Kidney (tissue), 14 donors: Measurements from ENCODE around the gene AGXT. TPM values are rescaled to one million over a fixed set of nuclear protein-coding genes. Genes with fewer than 3 reads are reported as not detected.

Source experiments
- DNase-seq, 5 donors: peaks; one replicate each; pipeline ENCODE4 v3.0.0-alpha.2; 2013 to 2020
- FAIRE-seq: peaks from 2 replicates; lab custom pipeline; 2012; peaks lifted over from hg19 to GRCh38; lab: Jason Lieb, UNC
- H3K27ac ChIP-seq, 2 donors: one replicate each; pipeline ENCODE4 v1.7.0; 2013; ENCODE audit warnings: low read depth in 2 of 2, low read length in 2 of 2, inconsistent platforms in 1 of 2
- H3K27me3 ChIP-seq: one replicate; pipeline ENCODE4 v1.7.1; 2013; ENCODE audit warnings: low read length, inconsistent platforms; ENCODE audit not compliant: control insufficient read depth, insufficient read depth
- H3K36me3 ChIP-seq, 3 donors: one replicate each; pipeline versions ENCODE4 v1.7.0 to v1.7.1; 2013; ENCODE audit warnings: low read length in 3 of 3, control low read depth in 1 of 3, inconsistent platforms in 1 of 3; ENCODE audit not compliant: insufficient read depth in 3 of 3, control insufficient read depth in 2 of 3
- H3K4me1 ChIP-seq, 3 donors: one replicate each; pipeline versions ENCODE4 v1.7.0 to v1.7.1; 2013; ENCODE audit warnings: low read length in 3 of 3, inconsistent platforms in 1 of 3, low read depth in 1 of 3; ENCODE audit not compliant: control insufficient read depth in 2 of 3, insufficient read depth in 2 of 3
- H3K4me3 ChIP-seq, 3 donors: one replicate each; pipeline versions ENCODE4 v1.7.0 to v1.8.1; 2013; ENCODE audit warnings: low read length in 3 of 3, control low read depth in 1 of 3, inconsistent platforms in 1 of 3
- H3K9ac ChIP-seq, 3 donors: one replicate each; pipeline versions ENCODE4 v1.7.0 to v1.7.1; 2013; ENCODE audit warnings: low read length in 3 of 3, control low read depth in 1 of 3, inconsistent platforms in 1 of 3
- H3K9me3 ChIP-seq, 3 donors: one replicate each; pipeline versions ENCODE4 v1.7.0 to v1.7.1; 2013; ENCODE audit warnings: low read length in 3 of 3, control low read depth in 1 of 3, inconsistent platforms in 1 of 3; ENCODE audit not compliant: control insufficient read depth in 2 of 3, insufficient read depth in 1 of 3
- CTCF ChIP-seq: IDR thresholded peaks from 3 replicates; pipeline ENCODE4 v1.5.1; 2012; ENCODE audit warnings: mild to moderate bottlenecking, moderate library complexity, borderline replicate concordance; ENCODE audit not compliant: insufficient read depth; ENCODE audit errors: extremely low read depth
- intact Hi-C: fragments of 100-400 bp; cut with DNase I; formaldehyde crosslinking; loops from one replicate; pipeline ENCODE4 v1.11.1; 2022
- polyA plus RNA-seq: library from polyadenylated mRNA; stranded (reverse); fragments of 350-450 nt; fragmentation: Illumina TruSeq; extraction: RNeasy Lipid Tissue Mini Kit (QIAGEN cat#74804); gene quantifications from one replicate; pipeline ENCODE4 v1.2.3, GENCODE V29; 2014; ENCODE audit warnings: low read depth, low replicate concordance; ENCODE audit not compliant: insufficient read depth
- total RNA-seq: library from RNA; stranded (reverse); fragmentation: NEBNext Ultra II Directional; extraction: Animal tissue kit (Norgen Biotek cat#: 25700); gene quantifications from one replicate; pipeline ENCODE4 v1.2.1, GENCODE V29; 2021
- donor health status: control.
- donor health status: control.
- donor health status: control.
- donor health status: control.
- donor health status: control.
- donor health status: DM: yes; HTN: yes; CAD: no.
- donor health status: Normal renal cell carcinoma (clear cell type).

Gene AGXT
- total and polyA plus RNA-seq, 2 donors from 2014 or later = 0.09 to 12.5 TPM

DNA sequence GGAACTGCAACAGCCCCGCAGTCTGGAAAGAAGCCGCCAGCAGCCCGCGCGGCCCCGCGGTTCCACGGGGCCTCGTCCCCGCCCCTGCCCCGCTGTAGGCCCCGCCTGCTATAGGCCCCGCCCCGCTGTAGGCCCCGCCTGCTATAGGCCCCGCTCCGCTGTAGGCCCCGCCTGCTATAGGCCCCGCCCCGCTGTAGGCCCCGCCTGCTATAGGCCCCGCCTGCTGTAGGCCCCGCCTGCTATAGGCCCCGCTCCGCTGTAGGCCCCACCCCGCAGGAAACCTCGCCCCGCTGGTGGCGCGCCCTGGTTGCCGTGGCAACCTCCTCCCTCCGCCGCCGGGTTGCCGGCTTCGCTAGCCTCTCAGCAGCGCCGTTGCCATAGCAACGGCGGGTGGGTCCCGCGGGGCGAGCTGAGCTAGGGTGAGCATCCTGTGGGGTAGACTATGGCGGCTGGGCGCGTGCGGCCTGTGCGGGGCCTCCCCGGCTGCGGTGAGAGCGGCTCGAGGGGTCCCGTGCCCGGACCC, 36.4 kb upstream of the AGXT start:
- no peak overlapping the region for H3K9ac ChIP-seq
- no peak for FAIRE-seq
- no peaks in the 10 kb centered on the region for H3K36me3 ChIP-seq

GRCh38 chr2:240832921-240833494, 35.6 kb upstream of the AGXT start:
- H3K4me1 ChIP-seq = peaks cover 0 to 5% (median 0%) of the 10 kb centered on the region in 3 donors
- H3K36me3 ChIP-seq = no peaks in the 10 kb centered on the region
- TF ChIP-seq CTCF = no peak
- no peak overlapping the region for H3K4me3 ChIP-seq
- no peak overlapping the region for H3K9ac ChIP-seq
- no peak overlapping the region for H3K27ac ChIP-seq
- no peaks in the 10 kb centered on the region for H3K9me3 ChIP-seq
- DNase-seq (peak in 1 of 5 donors; percentile 77), FAIRE-seq (no peak)
- intact Hi-C loops = no loop called here
- peaks cover 7% of the 10 kb centered on the region for H3K27me3 ChIP-seq

More for the DNA sequence above, 36.4 kb upstream of the AGXT start:
- H3K9me3 ChIP-seq = no peaks in the 10 kb centered on the region
- no peak for TF ChIP-seq CTCF
- DNase-seq = peak; percentile 96 to 99 (median 97)
- peaks cover 0 to 5% (median 0%) of the 10 kb centered on the region in 3 donors for H3K4me1 ChIP-seq
- no peak overlapping the region for H3K27ac ChIP-seq
- peaks cover 7% of the 10 kb centered on the region for H3K27me3 ChIP-seq
- H3K4me3 ChIP-seq = peak overlapping the region in 1 of 3 donors; percentile 14
- intact Hi-C loops = no loop called here

- H3K27ac ChIP-seq = no peak overlapping the region
- peaks cover 4% of the 10 kb centered on the region for H3K27me3 ChIP-seq
- no peak for DNase-seq
- no peak for FAIRE-seq
- H3K4me1 ChIP-seq = peaks cover 0 to 5% (median 0%) of the 10 kb centered on the region in 3 donors
- intact Hi-C loops = no loop called here
- no peak overlapping the region for H3K4me3 ChIP-seq
- no peaks in the 10 kb centered on the region for H3K9me3 ChIP-seq
- no peak for TF ChIP-seq CTCF
- H3K36me3 ChIP-seq = no peaks in the 10 kb centered on the region
- no peak overlapping the region for H3K9ac ChIP-seq
These were observed 34.8 kb upstream of the AGXT start for GRCh38 chr2:240833724-240834285.
